Adrenal gland (tissue), 12 donors: ENCODE measurements around the gene VWA5B1. TPM values are rescaled to one million over a fixed set of nuclear protein-coding genes. Genes with fewer than 3 reads are reported as not detected.

Source experiments
- DNase-seq, 7 donors: peaks; one replicate each; pipeline ENCODE4 v3.0.0-alpha.2; 2019 to 2020
- H3K27ac ChIP-seq, 5 donors: fragments of 200-600 bp; sonication (generic) in 4 of 5; 1 replicate in 3 of 5; 2 replicates in 2 of 5; pipeline versions ENCODE4 v1.5.1 to v1.8.0; 2016 to 2020; ENCODE audit warnings: mild to moderate bottlenecking in 1 of 5
- H3K27me3 ChIP-seq: fragments of 200-600 bp; 2 replicates; pipeline ENCODE4 v1.8.0; 2021
- H3K36me3 ChIP-seq, 2 donors: fragments of 200-600 bp; replicated peaks in 1 of 2; 1 replicate in 1 of 2; 2 replicates in 1 of 2; pipeline versions ENCODE4 v1.5.1 to v1.8.0; 2018 to 2022
- H3K4me1 ChIP-seq, 2 donors: fragments of 200-600 bp; replicated peaks in 1 of 2; 1 replicate in 1 of 2; 2 replicates in 1 of 2; pipeline versions ENCODE4 v1.5.1 to v1.8.0; 2018 to 2021
- H3K4me3 ChIP-seq, 4 donors: fragments of 200-600 bp; sonication (generic) in 3 of 4; one replicate each; pipeline ENCODE4 v1.5.1; 2016 to 2018
- H3K9me3 ChIP-seq, 3 donors: fragments of 200-600 bp; sonication (generic) in 1 of 3; replicated peaks in 1 of 3; 1 replicate in 2 of 3; 2 replicates in 1 of 3; pipeline versions ENCODE4 v1.5.1 to v1.8.0; 2016 to 2021
- CTCF ChIP-seq, 6 experiments: fragments of 450-650 bp in 4 of 6; fragments of 200-600 bp in 2 of 6; sonication (generic) in 1 of 6; IDR thresholded peaks; 1 replicate in 5 of 6; 2 replicates in 1 of 6; pipeline versions ENCODE4 v1.5.1 to v1.8.0; 2016 to 2021; ENCODE audit warnings: antibody characterized with exemption in 6 of 6, mild to moderate bottlenecking in 2 of 6, moderate library complexity in 1 of 6
- POLR2A ChIP-seq, 2 donors: fragments of 450-650 bp; IDR thresholded peaks; one replicate each; pipeline ENCODE4 v1.6.1; 2017; ENCODE audit warnings: antibody characterized with exemption in 2 of 2, mild to moderate bottlenecking in 2 of 2, moderate library complexity in 1 of 2
- WGBS, 4 donors: extraction: QIAGEN DNeasy Blood & Tissue Kit in 2 of 4; methylation state at CpG; one replicate each; pipeline versions ENCODE4 v1.1.5 to v1.1.7; 2013 to 2017; 5-methylcytosine and 5-hydroxymethylcytosine counted together
- intact Hi-C, 2 donors: fragments of 100-400 bp; cut with DNase I; formaldehyde crosslinking; loops; one replicate each; pipeline versions ENCODE4 v1.14.1 to v1.15.0; 2022 to 2023
- polyA plus RNA-seq, 3 donors: library from polyadenylated mRNA; stranded (reverse); fragments of 200-250 nt in 2 of 3; fragments of 350-450 nt in 1 of 3; fragmentation: Illumina TruSeq in 1 of 3; extraction: RNeasy Lipid Tissue Mini Kit (QIAGEN cat#74804) in 1 of 3; gene quantifications; one replicate each; pipeline ENCODE4 v1.2.3, GENCODE V29; 2013 to 2014
- total RNA-seq, 9 donors: library from RNA; depleted of rRNA in 4 of 9; stranded (reverse); fragments of >200 nt in 4 of 9; fragments of 120-200 nt in 1 of 9; fragmentation: NEBNext Ultra II Directional in 1 of 9; extraction: Animal tissue kit (Norgen Biotek cat#: 25700) in 1 of 9; gene quantifications; one replicate each; pipeline versions ENCODE4 v1.1.0 to v1.2.4, GENCODE V29; 2013 to 2023
- donor health status: healthy with polysubstance abuse.
- donor health status: Bipolar disorder and iron deficiency.
- donor health status: DM: yes; HTN: yes; CAD: no.
- donor health status: DM: no; HTN: no; CAD: no.
- donor health status: DM: no; HTN: no; CAD: no.
- donor health status: DM: yes; HTN: yes; CAD: no.

The VWA5B1 gene
- total and polyA plus RNA-seq, 12 donors, result 0.07 to 2.5 (median 0.26) TPM; not detected in 5

GRCh38 chr1:20349561-20349960, 58.9 kb downstream of the VWA5B1 start:
- Histone ChIP-seq H3K27ac (no peak overlapping the region), H3K27me3 (no peaks in the 10 kb centered on the region), H3K36me3 (no peaks in the 10 kb centered on the region), H3K4me3 (no peak overlapping the region), H3K9me3 (no peaks in the 10 kb centered on the region), H3K4me1 (no peaks in the 10 kb centered on the region)
- no peak for DNase-seq
- WGBS, 4 donors, result 81 to 93% (median 85%) methylated on average over 5 of the region's 5 CpGs
- no peak for TF ChIP-seq POLR2A (IDR thresholded peaks at IDR 0.05)
- intact Hi-C loops, result no loop called here

DNA sequence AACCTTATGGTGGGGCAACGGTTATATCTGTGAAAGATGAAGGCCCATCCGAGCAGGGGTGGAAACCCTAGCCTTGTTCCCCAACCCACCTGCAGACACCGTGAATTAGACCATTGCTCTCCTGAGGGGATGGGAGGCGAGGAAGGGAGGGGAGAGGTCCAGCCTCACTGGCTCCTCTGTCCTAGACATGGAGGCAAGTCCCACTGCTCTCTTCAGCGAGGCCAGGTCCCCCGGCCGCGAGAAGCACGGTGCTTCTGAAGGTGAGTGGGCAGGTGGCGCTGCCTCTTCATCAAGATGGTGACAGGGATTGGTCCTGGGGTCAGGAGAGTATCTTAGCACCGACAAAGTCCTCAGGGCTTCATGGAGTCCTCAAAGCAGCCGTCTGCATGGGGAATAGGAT, 59.3 kb downstream of the VWA5B1 start:
- Histone ChIP-seq H3K27me3 (no peaks in the 10 kb centered on the region), H3K36me3 (no peaks in the 10 kb centered on the region), H3K4me3 (no peak overlapping the region), H3K9me3 (no peaks in the 10 kb centered on the region), H3K4me1 (no peaks in the 10 kb centered on the region), H3K27ac (no peak overlapping the region)
- no peak for DNase-seq
- TF ChIP-seq POLR2A (IDR thresholded peaks at IDR 0.05), result no peak
- no peak for TF ChIP-seq CTCF (IDR thresholded peaks at IDR 0.05)
- 81 to 92% (median 90%) methylated on average over 8 to 12 of the region's 12 CpGs for WGBS, 4 donors
- intact Hi-C loops, result loop anchor here in 1 of 2 donors (10.0 kb wide), 1 partner anchor 125 kb away; no protein-coding TSS in a partner anchor

DNA sequence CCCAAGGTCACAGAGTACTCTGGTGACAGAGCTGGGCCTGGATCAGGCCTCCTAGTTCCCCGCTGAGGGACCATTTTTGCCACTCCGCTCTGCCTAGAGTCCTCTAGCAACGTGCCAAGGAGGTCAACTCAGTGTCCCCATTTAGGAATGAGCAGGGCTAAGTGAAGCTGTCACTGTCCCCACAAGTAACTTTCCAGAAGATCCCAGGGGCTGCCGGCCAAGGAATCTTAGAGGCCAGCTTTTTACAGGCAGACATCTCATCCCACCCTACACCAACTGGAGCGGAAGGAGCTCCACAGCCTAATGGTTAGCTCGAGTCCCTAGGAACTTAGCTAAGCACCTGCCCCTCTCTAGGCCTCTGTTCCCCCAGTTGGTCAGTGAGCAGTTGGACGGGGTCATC, 59.7 kb downstream of the VWA5B1 start:
- no peak overlapping the region for H3K27ac ChIP-seq
- H3K36me3 ChIP-seq, result no peaks in the 10 kb centered on the region
- WGBS, 4 donors, result 87 to 100% (median 91%) methylated on average over 1 to 7 of the region's 7 CpGs
- H3K4me3 ChIP-seq, result no peak overlapping the region
- H3K27me3 ChIP-seq, result no peaks in the 10 kb centered on the region
- intact Hi-C loops, result loop anchor here in 1 of 2 donors (10.0 kb wide), 1 partner anchor 126 kb away; no protein-coding TSS in a partner anchor
- H3K9me3 ChIP-seq, result no peaks in the 10 kb centered on the region
- no peak for TF ChIP-seq POLR2A (IDR thresholded peaks at IDR 0.05)
- no peak for TF ChIP-seq CTCF (IDR thresholded peaks at IDR 0.05)
- DNase-seq, result no peak
- no peaks in the 10 kb centered on the region for H3K4me1 ChIP-seq

- no peak overlapping the region for H3K27ac ChIP-seq
- intact Hi-C loops, result loop anchor here in 1 of 2 donors (10.0 kb wide), 1 partner anchor 127 kb away; no protein-coding TSS in a partner anchor
Observed at GRCh38 chr1:20351911-20352701, 61.4 kb downstream of the VWA5B1 start.

More at GRCh38 chr1:20351911-20352701, 61.4 kb downstream of the VWA5B1 start:
- Histone ChIP-seq H3K4me1 (no peaks in the 10 kb centered on the region), H3K36me3 (no peaks in the 10 kb centered on the region), H3K27me3 (no peaks in the 10 kb centered on the region), H3K4me3 (no peak overlapping the region), H3K9me3 (no peaks in the 10 kb centered on the region)
- WGBS, 4 donors, result 74 to 85% (median 80%) methylated on average over 9 of the region's 9 CpGs
- TF ChIP-seq POLR2A (IDR thresholded peaks at IDR 0.05) (no peak), CTCF (IDR thresholded peaks at IDR 0.05) (no peak)
- no peak for DNase-seq
